Naive B cell (primary cell): ENCODE data around the gene B2M. TPM values are rescaled to one million over a fixed set of nuclear protein-coding genes. Genes with fewer than 3 reads are reported as not detected.

Experiments
- ATAC-seq, 2 donors: fragments of 150-1000 bp; cut with Tn5 transposase; 2 replicates each; pipeline ENCODE4 v1.10.0; 2021; ENCODE audit warnings: low read depth in 2 of 2, mild to moderate bottlenecking in 2 of 2, moderate library complexity in 2 of 2
- DNase-seq: peaks from one replicate; pipeline ENCODE4 v3.0.0; 2022
- H3K27ac Mint-ChIP-seq, 6 donors: one replicate each; pipeline ENCODE4 v1.8.0; 2020 to 2022; ENCODE audit warnings: mild to moderate bottlenecking in 6 of 6, mixed read lengths in 6 of 6, moderate library complexity in 5 of 6, inconsistent platforms in 2 of 6
- H3K27me3 Mint-ChIP-seq, 3 donors: one replicate each; pipeline ENCODE4 v1.8.0; 2021 to 2022; ENCODE audit warnings: mixed read lengths in 3 of 3, mild to moderate bottlenecking in 1 of 3
- H3K36me3 Mint-ChIP-seq, 2 donors: one replicate each; pipeline ENCODE4 v1.8.0; 2020 to 2022; ENCODE audit warnings: mixed read lengths in 2 of 2, inconsistent platforms in 1 of 2, mild to moderate bottlenecking in 1 of 2
- H3K4me1 Mint-ChIP-seq, 3 donors: one replicate each; pipeline ENCODE4 v1.8.0; 2020 to 2022; ENCODE audit warnings: mixed read lengths in 3 of 3, inconsistent platforms in 1 of 3, mild to moderate bottlenecking in 1 of 3, moderate library complexity in 1 of 3
- H3K4me3 Mint-ChIP-seq, 8 donors: one replicate each; pipeline ENCODE4 v1.8.0; 2020 to 2022; ENCODE audit warnings: mild to moderate bottlenecking in 8 of 8, mixed read lengths in 8 of 8, moderate library complexity in 8 of 8, inconsistent platforms in 2 of 8
- H3K9me3 Mint-ChIP-seq, 7 donors: one replicate each; pipeline ENCODE4 v1.8.0; 2020 to 2022; ENCODE audit warnings: mixed read lengths in 7 of 7, mild to moderate bottlenecking in 5 of 7, inconsistent platforms in 2 of 7, moderate library complexity in 1 of 7
- polyA plus RNA-seq, 6 donors: library from polyadenylated mRNA; unstranded; fragments of 300-500 nt; fragmentation: Illumina TruSeq; gene quantifications; one replicate each; pipeline ENCODE4 v1.2.3, GENCODE V29; 2021; ENCODE audit warnings: low read depth in 6 of 6

Gene B2M
- over 10,000 TPM; 15,630 to 30,116 (median 21,556) TPM for polyA plus RNA-seq

DNA sequence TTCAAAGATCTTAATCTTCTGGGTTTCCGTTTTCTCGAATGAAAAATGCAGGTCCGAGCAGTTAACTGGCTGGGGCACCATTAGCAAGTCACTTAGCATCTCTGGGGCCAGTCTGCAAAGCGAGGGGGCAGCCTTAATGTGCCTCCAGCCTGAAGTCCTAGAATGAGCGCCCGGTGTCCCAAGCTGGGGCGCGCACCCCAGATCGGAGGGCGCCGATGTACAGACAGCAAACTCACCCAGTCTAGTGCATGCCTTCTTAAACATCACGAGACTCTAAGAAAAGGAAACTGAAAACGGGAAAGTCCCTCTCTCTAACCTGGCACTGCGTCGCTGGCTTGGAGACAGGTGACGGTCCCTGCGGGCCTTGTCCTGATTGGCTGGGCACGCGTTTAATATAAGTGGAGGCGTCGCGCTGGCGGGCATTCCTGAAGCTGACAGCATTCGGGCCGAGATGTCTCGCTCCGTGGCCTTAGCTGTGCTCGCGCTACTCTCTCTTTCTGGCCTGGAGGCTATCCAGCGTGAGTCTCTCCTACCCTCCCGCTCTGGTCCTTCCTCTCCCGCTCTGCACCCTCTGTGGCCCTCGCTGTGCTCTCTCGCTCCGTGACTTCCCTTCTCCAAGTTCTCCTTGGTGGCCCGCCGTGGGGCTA, at the start of gene B2M, which contains the start of gene PATL2:
B2M (plus strand) TSS at position 422 of the 647 bp plus-strand sequence; CDS start at position 452, 30 bp downstream.
PATL2 (minus strand) TSS at position 228 of the 647 bp plus-strand sequence. CDS start 34,833 bp downstream, outside the sequence.
- peaks cover 50 to 77% (median 62%) of the 10 kb centered on the region in 3 donors for H3K4me1 Mint-ChIP-seq
- H3K9me3 Mint-ChIP-seq: no peaks in the 10 kb centered on the region
- peak; percentile 72 to 78 for ATAC-seq
- DNase-seq: peak; percentile 96
- peak within 1 kb of the TSS; percentile 100 for H3K27ac Mint-ChIP-seq
- peaks cover 44 to 55% of the 10 kb centered on the region in 2 donors for H3K36me3 Mint-ChIP-seq
- peak within 1 kb of the TSS; percentile 98 to 100 (median 100) for H3K4me3 Mint-ChIP-seq
- no peaks in the 10 kb centered on the region for H3K27me3 Mint-ChIP-seq

DNA sequence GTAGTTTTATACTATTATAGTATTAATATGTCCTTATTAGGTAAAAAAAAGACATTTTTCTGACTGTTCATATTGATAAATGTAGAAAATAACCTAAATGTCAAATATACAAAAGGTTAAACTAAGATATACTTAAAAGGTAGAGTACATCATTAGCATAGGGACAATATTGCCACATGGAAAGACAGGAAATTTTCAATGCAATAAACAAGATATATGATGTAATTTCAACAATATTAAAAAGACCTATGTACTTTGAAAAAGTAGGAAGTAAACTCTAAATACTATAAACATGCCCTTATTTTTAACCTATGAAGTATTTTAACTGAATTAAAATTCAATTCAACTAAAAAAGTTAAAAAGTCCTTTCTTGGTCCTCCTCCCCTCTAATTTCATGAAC, 49.7 kb upstream of the B2M start:
- ATAC-seq: no peak
- Mint-ChIP-seq H3K27me3 (no peaks in the 10 kb centered on the region), H3K4me3 (peak overlapping the region in 5 of 8 donors; percentile 40 to 100 (median 67)), H3K27ac (peak overlapping the region; percentile 59 to 99 (median 93)), H3K9me3 (no peaks in the 10 kb centered on the region), H3K4me1 (peaks cover 26 to 53% (median 33%) of the 10 kb centered on the region in 3 donors), H3K36me3 (peaks cover 3 to 9% of the 10 kb centered on the region in 2 donors)
- DNase-seq: no peak

- no peaks in the 10 kb centered on the region for H3K27me3 Mint-ChIP-seq
- ATAC-seq (peak; percentile 69 to 71), DNase-seq (peak; percentile 85)
- peaks cover 34 to 63% (median 43%) of the 10 kb centered on the region in 3 donors for H3K4me1 Mint-ChIP-seq
- no peaks in the 10 kb centered on the region for H3K9me3 Mint-ChIP-seq
- peak overlapping the region; percentile 96 to 100 (median 99) for H3K4me3 Mint-ChIP-seq
- peaks cover 3 to 8% of the 10 kb centered on the region in 2 donors for H3K36me3 Mint-ChIP-seq
- peak overlapping the region; percentile 96 to 100 (median 99) for H3K27ac Mint-ChIP-seq
These were observed 48.6 kb upstream of the B2M start for GRCh38 chr15:44662478-44663409.

DNA sequence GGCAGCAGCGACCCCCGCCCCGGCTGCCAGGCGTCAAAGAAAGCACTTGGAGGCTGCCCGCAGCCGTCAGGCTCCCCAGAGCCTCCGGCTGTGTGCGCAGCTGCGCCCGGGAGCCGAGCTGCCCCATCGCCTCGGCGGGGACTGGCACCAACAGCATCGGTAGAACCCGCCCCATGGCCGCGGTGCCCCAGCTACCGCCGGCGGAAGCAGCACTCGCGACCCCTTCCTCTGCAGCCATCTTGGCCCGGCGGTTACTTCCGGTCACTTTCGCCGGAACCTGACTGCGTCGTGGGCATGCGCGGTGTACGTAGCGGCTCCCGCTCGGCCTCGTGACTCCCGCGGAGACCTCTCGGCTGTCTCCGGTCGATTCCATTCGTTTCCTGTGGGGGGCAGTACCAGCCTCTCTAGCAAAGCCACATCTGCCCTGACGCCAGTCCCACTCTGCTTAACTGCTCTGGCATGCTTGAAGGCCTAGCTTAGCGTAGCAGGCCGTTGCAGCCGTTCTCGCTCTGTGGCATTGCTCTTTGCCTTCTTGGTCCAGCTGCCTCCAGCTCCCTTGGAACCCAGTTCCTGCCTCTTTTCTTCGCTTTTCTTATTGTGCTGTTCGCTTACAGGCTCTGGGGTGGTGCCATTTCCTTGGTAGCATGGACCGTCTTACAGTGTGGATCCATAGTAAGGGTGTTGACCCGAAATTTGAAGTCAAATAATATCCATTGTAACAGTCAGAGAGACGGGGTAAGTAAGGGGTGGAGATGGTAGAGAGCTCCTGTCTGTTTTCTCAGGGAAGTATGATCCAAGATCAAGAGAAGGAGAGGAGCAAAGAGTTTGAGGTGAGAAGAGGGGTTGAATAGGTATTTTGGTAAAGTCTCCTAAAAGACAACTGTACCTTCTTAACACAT, 47.7 kb upstream of the B2M start, which contains the start of gene SPG11:
SPG11 (minus strand) TSS at position 253 of the 899 bp plus-strand sequence; CDS start at position 238, 15 bp downstream.
- peak; percentile 74 to 75 for ATAC-seq
- Mint-ChIP-seq H3K36me3 (peaks cover 3 to 6% of the 10 kb centered on the region in 2 donors), H3K4me1 (peaks cover 38 to 72% (median 50%) of the 10 kb centered on the region in 3 donors), H3K9me3 (no peaks in the 10 kb centered on the region), H3K27me3 (no peaks in the 10 kb centered on the region), H3K27ac (peak within 1 kb of the TSS; percentile 96 to 100 (median 99)), H3K4me3 (peak within 1 kb of the TSS; percentile 96 to 100 (median 99))
- peak; percentile 92 for DNase-seq

GRCh38 chr15:44666210-44667038, 44.9 kb upstream of the B2M start:
- ATAC-seq (peak; percentile 15 to 21), DNase-seq (peak; percentile 49)
- H3K4me1 Mint-ChIP-seq: peaks cover 51 to 91% (median 72%) of the 10 kb centered on the region in 3 donors
- peak overlapping the region; percentile 65 to 86 (median 74) for H3K4me3 Mint-ChIP-seq
- H3K36me3 Mint-ChIP-seq: no peaks in the 10 kb centered on the region
- no peaks in the 10 kb centered on the region for H3K9me3 Mint-ChIP-seq
- no peaks in the 10 kb centered on the region for H3K27me3 Mint-ChIP-seq
- H3K27ac Mint-ChIP-seq: peak overlapping the region; percentile 93 to 98 (median 96)

DNA sequence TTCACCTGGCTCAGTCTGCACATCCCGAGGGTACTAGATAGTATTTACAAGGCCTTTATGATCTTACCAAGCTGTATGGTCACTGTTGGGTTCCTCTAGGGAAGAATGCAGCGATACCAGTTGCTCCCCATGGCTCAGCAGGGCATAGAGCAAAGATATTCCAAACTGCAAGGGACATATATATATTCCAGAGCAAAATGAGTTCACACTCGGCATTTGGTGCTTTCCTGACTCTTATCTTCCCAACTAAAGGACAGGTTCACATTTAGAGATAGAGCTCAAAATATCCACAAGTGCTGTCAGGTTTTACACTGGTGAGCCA, 44.3 kb upstream of the B2M start:
- DNase-seq: no peak
- Mint-ChIP-seq H3K27me3 (no peaks in the 10 kb centered on the region), H3K27ac (peak overlapping the region; percentile 93 to 98 (median 96)), H3K36me3 (no peaks in the 10 kb centered on the region), H3K4me1 (peaks cover 49 to 91% (median 73%) of the 10 kb centered on the region in 3 donors), H3K4me3 (peak overlapping the region; percentile 65 to 86 (median 74)), H3K9me3 (no peaks in the 10 kb centered on the region)
- no peak for ATAC-seq

GRCh38 chr15:44668921-44669320, 42.4 kb upstream of the B2M start:
- DNase-seq: no peak
- Mint-ChIP-seq H3K36me3 (no peaks in the 10 kb centered on the region), H3K27ac (peak overlapping the region in 5 of 6 donors; percentile 28 to 96 (median 85)), H3K4me3 (peak overlapping the region in 2 of 8 donors; percentile 25 to 34), H3K27me3 (no peaks in the 10 kb centered on the region), H3K9me3 (no peaks in the 10 kb centered on the region), H3K4me1 (peaks cover 53 to 98% (median 77%) of the 10 kb centered on the region in 3 donors)
- ATAC-seq: no peak

GRCh38 chr15:44670087-44670950, 41.0 kb upstream of the B2M start:
- Mint-ChIP-seq H3K9me3 (peaks cover 0 to 2% (median 0%) of the 10 kb centered on the region in 7 donors), H3K27ac (peak overlapping the region; percentile 88 to 96 (median 92)), H3K4me1 (peaks cover 57 to 98% (median 84%) of the 10 kb centered on the region in 3 donors), H3K4me3 (peak overlapping the region in 5 of 8 donors; percentile 34 to 65 (median 58)), H3K27me3 (no peaks in the 10 kb centered on the region), H3K36me3 (peaks cover 0 to 5% of the 10 kb centered on the region in 2 donors)
- ATAC-seq (peak; percentile 50 to 57), DNase-seq (peak; percentile 47)

DNA sequence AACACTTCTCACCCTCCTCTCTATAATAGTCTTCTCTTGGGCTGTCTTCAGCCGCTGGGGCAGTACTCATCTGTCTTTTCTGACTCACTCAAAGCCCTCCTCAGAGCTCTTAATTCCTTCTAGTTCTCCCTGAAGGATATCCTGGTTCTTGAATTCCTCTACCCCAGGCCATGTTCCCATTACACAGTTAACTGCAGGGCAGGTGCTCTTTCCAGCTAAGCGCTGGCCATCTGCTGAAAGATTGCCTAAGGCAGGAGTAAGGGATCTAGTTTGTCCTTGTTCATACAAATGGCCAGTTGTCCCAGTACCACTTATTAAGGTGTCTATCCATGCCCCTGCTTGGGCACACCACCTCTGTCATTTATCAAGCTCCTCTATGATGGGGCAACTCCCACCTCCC, 37.7 kb upstream of the B2M start:
- Mint-ChIP-seq H3K27me3 (no peaks in the 10 kb centered on the region), H3K27ac (peak overlapping the region in 5 of 6 donors; percentile 47 to 95 (median 77)), H3K4me1 (peaks cover 61 to 99% (median 89%) of the 10 kb centered on the region in 3 donors), H3K4me3 (peak overlapping the region in 3 of 8 donors; percentile 1 to 29 (median 12)), H3K9me3 (peaks cover 0 to 4% (median 0%) of the 10 kb centered on the region in 7 donors), H3K36me3 (peaks cover 0 to 5% of the 10 kb centered on the region in 2 donors)
- ATAC-seq (no peak), DNase-seq (no peak)

DNA sequence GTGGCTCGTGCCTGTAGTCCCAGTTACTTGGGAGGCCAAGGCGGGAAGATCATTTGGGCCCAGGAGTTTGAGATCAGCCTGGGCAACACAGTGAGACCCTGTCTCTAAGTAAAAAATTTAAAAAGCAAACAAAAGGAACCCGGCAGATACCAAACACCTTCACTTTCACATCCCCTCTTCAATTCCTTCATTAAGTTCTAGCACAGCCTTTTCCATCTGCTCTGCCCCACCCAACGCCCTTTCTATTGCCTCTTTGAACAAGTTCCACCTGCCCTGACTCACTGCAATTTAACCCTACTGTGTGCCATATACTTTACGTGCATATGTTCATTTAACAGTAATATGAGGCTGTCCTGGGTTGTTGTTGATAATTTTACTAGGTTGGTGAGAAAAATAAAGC, 35.4 kb upstream of the B2M start:
- Mint-ChIP-seq H3K9me3 (peaks cover 0 to 5% (median 0%) of the 10 kb centered on the region in 7 donors), H3K27ac (peak overlapping the region; percentile 90 to 97 (median 94)), H3K36me3 (peaks cover 0 to 17% of the 10 kb centered on the region in 2 donors), H3K27me3 (no peaks in the 10 kb centered on the region), H3K4me1 (peaks cover 64 to 94% (median 81%) of the 10 kb centered on the region in 3 donors), H3K4me3 (peak overlapping the region; percentile 47 to 87 (median 75))
- DNase-seq (peak; percentile 36), ATAC-seq (peak; percentile 77 to 78)

GRCh38 chr15:44676676-44677075, 34.6 kb upstream of the B2M start:
- H3K27ac Mint-ChIP-seq: peak overlapping the region; percentile 89 to 97 (median 92)
- H3K4me1 Mint-ChIP-seq: peaks cover 68 to 93% (median 77%) of the 10 kb centered on the region in 3 donors
- no peak for DNase-seq
- H3K27me3 Mint-ChIP-seq: no peaks in the 10 kb centered on the region
- peaks cover 0 to 5% (median 0%) of the 10 kb centered on the region in 7 donors for H3K9me3 Mint-ChIP-seq
- H3K36me3 Mint-ChIP-seq: peaks cover 6 to 18% of the 10 kb centered on the region in 2 donors
- H3K4me3 Mint-ChIP-seq: peak overlapping the region; percentile 66 to 83 (median 78)
- peak; percentile 26 for ATAC-seq
